Measurements from ENCODE around the gene STKLD1. TPM values are rescaled to one million over a fixed set of nuclear protein-coding genes. Genes with fewer than 3 reads are reported as not detected.

STKLD1 gene
- total RNA-seq, 4 donors from 2014 or later, result 0.68 to 1.5 TPM; not detected in 2

- no peak for DNase-seq
- Histone ChIP-seq H3K36me3 (no peaks in the 10 kb centered on the region), H3K9me3 (no peaks in the 10 kb centered on the region), H3K4me1 (peaks cover 0 to 9% (median 6%) of the 10 kb centered on the region in 4 donors), H3K27ac (no peak overlapping the region), H3K4me3 (no peak overlapping the region), H3K27me3 (no peaks in the 10 kb centered on the region)
- TF ChIP-seq POLR2AphosphoS5 (IDR thresholded peaks at IDR 0.05) (no peak), POLR2A (IDR thresholded peaks at IDR 0.05) (no peak), CTCF (IDR thresholded peaks at IDR 0.05) (no peak), EP300 (IDR thresholded peaks at IDR 0.05; ENCODE audit: low read depth) (no peak)
- in situ Hi-C loops (cut with MboI; ENCODE audit: low pct_ligation_motif_present in 1 of 4, low pct_unique_long_range_greater_than_20kb in 1 of 4, low sequenced_read_pairs in 3 of 4) (no loop called here), intact Hi-C loops (cut with DNase I; ENCODE audit: low total_unique reads) (no loop called here)
- WGBS, 2 donors (ENCODE audit: low coverage in 1 of 2), result 93% methylated on average over 20 of the region's 20 CpGs; no CpG with 5 or more reads in 1 of the 2 donors
These were observed 78.9 kb downstream of the STKLD1 start for GRCh38 chr9:133454943-133455673.

Small RNA genes lying within 50 kb of the gene (small RNA-seq; reads per million reads assigned to genes)
- gene RF00019, result 0 reads per million in 4 donors
- 0 reads per million in 4 donors for gene SNORD24
- 0 reads per million in 4 donors for gene SNORD36A
- gene SNORD36B, result 0 reads per million in 4 donors
- gene SNORD36C, result 0 reads per million in 4 donors

Other genes starting within 250 kb of the STKLD1 start
- gene GBGT1, start 212.5 kb upstream of the STKLD1 start, total RNA-seq, result 10 to 100 TPM in 3 of 4 donors, 1 to 10 TPM in 1; 4.1 to 15.7 (median 11.8) TPM
- gene OBP2B, start 167.1 kb upstream of the STKLD1 start, total RNA-seq, result not detected
- 100 to 1,000 TPM in 3 of 4 donors, 10 to 100 TPM in 1; 77.4 to 199 (median 141) TPM for gene ABO, start 101.2 kb upstream of the STKLD1 start, total RNA-seq
- gene SURF6, start 40.2 kb upstream of the STKLD1 start, total RNA-seq, result 10 to 100 TPM; 18.1 to 61.3 (median 22.5) TPM
- 10 to 100 TPM; 21.5 to 50.5 (median 25.4) TPM for gene MED22, start 28.2 kb upstream of the STKLD1 start, total RNA-seq
- gene RPL7A, start 28.1 kb upstream of the STKLD1 start, total RNA-seq, result 1,000 to 10,000 TPM in 2 of 4 donors, 100 to 1,000 TPM in 2; 725 to 1,490 (median 1,034) TPM
- gene SURF1, start 19.9 kb upstream of the STKLD1 start, total RNA-seq, result 10 to 100 TPM; 14.2 to 66.1 (median 50.2) TPM
- 10 to 100 TPM in 3 of 4 donors, 1 to 10 TPM in 1; 3.7 to 21.4 (median 17.9) TPM for gene SURF2, start 19.8 kb upstream of the STKLD1 start, total RNA-seq
- 100 to 1,000 TPM in 3 of 4 donors, 10 to 100 TPM in 1; 89.4 to 205 (median 147) TPM for gene SURF4, start 306 bp upstream of the STKLD1 start, total RNA-seq
- gene REXO4, start 41.6 kb downstream of the STKLD1 start, total RNA-seq, result 10 to 100 TPM; 12.1 to 21.9 (median 16.0) TPM
- gene ADAMTS13, start 46.0 kb downstream of the STKLD1 start, total RNA-seq, result 10 to 100 TPM in 2 of 4 donors, 1 to 10 TPM in 2; 2.6 to 12.7 (median 7.2) TPM
- 100 to 1,000 TPM in 1 of 4 donors, 10 to 100 TPM in 3; 44.6 to 153 (median 80.0) TPM for gene CACFD1, start 83.6 kb downstream of the STKLD1 start, total RNA-seq
- gene SLC2A6, start 102.7 kb downstream of the STKLD1 start, total RNA-seq, result 10 to 100 TPM in 1 of 4 donors, 1 to 10 TPM in 2, under 1 TPM in 1; 0.96 to 20.1 (median 3.4) TPM
- not detected for gene MYMK, start 148.6 kb downstream of the STKLD1 start, total RNA-seq
- 1 to 10 TPM in 2 of 4 donors, under 1 TPM in 2; 0.64 to 2.4 (median 1.5) TPM for gene ADAMTSL2, start 158.3 kb downstream of the STKLD1 start, total RNA-seq
- under 1 TPM in 1 of 4 donors, not detected in 3; 0.64 TPM for gene FAM163B, start 233.0 kb downstream of the STKLD1 start, total RNA-seq